ENCODE data around the gene ZBTB21.

DNA sequence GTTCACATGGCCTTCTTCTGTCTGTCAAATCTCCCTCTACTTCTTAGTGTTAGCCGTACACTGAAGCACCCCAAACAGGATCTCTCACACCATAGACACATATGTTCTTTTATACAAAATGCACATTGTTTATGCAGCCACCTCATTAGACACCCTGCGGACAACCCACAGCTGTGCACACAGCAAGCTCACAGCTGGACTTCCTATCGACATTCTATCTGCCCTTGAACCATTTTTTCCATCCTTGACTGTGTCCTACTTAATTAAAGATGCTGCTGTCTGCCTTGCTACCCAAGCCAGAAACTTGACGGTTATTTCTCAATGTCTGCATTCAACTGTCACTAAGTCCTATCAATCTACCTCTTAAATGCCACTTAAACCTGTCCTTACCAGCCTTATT is 3.2 kb upstream of the ZBTB21 start:
- TF ChIP-seq SIN3A (IDR thresholded peaks at IDR 0.05; ENCODE audit: borderline replicate concordance, insufficient read depth, low read depth, low read length) (no peak), POLR2AphosphoS5 (IDR thresholded peaks at IDR 0.05; ENCODE audit: low read depth, low read length) (no peak)
- TF ChIP-seq, protein P1, sequence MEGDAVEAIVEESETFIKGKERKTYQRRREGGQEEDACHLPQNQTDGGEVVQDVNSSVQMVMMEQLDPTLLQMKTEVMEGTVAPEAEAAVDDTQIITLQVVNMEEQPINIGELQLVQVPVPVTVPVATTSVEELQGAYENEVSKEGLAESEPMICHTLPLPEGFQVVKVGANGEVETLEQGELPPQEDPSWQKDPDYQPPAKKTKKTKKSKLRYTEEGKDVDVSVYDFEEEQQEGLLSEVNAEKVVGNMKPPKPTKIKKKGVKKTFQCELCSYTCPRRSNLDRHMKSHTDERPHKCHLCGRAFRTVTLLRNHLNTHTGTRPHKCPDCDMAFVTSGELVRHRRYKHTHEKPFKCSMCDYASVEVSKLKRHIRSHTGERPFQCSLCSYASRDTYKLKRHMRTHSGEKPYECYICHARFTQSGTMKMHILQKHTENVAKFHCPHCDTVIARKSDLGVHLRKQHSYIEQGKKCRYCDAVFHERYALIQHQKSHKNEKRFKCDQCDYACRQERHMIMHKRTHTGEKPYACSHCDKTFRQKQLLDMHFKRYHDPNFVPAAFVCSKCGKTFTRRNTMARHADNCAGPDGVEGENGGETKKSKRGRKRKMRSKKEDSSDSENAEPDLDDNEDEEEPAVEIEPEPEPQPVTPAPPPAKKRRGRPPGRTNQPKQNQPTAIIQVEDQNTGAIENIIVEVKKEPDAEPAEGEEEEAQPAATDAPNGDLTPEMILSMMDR (IDR thresholded peaks at IDR 0.05): no peak
- TF ChIP-seq, protein P2, sequence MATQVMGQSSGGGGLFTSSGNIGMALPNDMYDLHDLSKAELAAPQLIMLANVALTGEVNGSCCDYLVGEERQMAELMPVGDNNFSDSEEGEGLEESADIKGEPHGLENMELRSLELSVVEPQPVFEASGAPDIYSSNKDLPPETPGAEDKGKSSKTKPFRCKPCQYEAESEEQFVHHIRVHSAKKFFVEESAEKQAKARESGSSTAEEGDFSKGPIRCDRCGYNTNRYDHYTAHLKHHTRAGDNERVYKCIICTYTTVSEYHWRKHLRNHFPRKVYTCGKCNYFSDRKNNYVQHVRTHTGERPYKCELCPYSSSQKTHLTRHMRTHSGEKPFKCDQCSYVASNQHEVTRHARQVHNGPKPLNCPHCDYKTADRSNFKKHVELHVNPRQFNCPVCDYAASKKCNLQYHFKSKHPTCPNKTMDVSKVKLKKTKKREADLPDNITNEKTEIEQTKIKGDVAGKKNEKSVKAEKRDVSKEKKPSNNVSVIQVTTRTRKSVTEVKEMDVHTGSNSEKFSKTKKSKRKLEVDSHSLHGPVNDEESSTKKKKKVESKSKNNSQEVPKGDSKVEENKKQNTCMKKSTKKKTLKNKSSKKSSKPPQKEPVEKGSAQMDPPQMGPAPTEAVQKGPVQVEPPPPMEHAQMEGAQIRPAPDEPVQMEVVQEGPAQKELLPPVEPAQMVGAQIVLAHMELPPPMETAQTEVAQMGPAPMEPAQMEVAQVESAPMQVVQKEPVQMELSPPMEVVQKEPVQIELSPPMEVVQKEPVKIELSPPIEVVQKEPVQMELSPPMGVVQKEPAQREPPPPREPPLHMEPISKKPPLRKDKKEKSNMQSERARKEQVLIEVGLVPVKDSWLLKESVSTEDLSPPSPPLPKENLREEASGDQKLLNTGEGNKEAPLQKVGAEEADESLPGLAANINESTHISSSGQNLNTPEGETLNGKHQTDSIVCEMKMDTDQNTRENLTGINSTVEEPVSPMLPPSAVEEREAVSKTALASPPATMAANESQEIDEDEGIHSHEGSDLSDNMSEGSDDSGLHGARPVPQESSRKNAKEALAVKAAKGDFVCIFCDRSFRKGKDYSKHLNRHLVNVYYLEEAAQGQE (IDR thresholded peaks at IDR 0.05; ENCODE audit: insufficient read depth in 1 of 2, low read depth in 2 of 2, low read length in 1 of 2): no peak
